Skin of body (tissue), 2 donors: ENCODE results near the gene FOXB1. TPM values are rescaled to one million over a fixed set of nuclear protein-coding genes. Genes with fewer than 3 reads are reported as not detected.

Experiments
- DNase-seq: peaks from one replicate; lab custom pipeline; 2025; lab: John Stamatoyannopoulos, UW
- total RNA-seq: library from RNA; depleted of rRNA; stranded (reverse); fragments of >200 nt; gene quantifications from one replicate; pipeline ENCODE4 v1.2.3, GENCODE V29; 2014

The FOXB1 gene
- total RNA-seq, 1 donor from 2014 or later, result not detected

- DNase-seq, result no peak
Measured at GRCh38 chr15:60017538-60018520, 13.7 kb downstream of the FOXB1 start.

DNA sequence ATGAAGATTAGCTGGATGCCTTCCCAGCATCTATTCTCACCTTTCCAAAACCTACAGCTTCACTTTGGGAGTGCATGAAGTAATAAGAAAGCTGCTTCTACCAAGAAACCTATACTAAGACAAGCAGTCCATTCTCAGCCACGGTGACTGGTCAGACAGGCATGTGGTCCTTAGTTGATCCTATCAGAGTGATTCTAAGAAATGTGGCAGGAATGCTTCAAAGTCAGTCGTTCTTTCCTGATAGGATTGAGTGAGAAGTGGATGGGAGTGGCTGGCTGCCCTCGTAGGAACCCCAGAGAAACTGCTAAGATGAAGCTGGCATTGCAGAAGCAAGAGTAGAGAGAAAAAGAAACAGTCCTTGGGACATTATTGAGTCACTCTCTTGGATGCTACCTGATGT, 16.6 kb downstream of the FOXB1 start:
- DNase-seq, result no peak

- no peak for DNase-seq
Measured at GRCh38 chr15:60021589-60022378, 17.7 kb downstream of the FOXB1 start.

GRCh38 chr15:60022379-60022741, 18.2 kb downstream of the FOXB1 start:
- no peak for DNase-seq

- no peak for DNase-seq
Measured at GRCh38 chr15:60026555-60026954, 22.4 kb downstream of the FOXB1 start.

GRCh38 chr15:60035344-60035743, 31.2 kb downstream of the FOXB1 start:
- no peak for DNase-seq

GRCh38 chr15:60039316-60039715, 35.2 kb downstream of the FOXB1 start:
- no peak for DNase-seq

DNA sequence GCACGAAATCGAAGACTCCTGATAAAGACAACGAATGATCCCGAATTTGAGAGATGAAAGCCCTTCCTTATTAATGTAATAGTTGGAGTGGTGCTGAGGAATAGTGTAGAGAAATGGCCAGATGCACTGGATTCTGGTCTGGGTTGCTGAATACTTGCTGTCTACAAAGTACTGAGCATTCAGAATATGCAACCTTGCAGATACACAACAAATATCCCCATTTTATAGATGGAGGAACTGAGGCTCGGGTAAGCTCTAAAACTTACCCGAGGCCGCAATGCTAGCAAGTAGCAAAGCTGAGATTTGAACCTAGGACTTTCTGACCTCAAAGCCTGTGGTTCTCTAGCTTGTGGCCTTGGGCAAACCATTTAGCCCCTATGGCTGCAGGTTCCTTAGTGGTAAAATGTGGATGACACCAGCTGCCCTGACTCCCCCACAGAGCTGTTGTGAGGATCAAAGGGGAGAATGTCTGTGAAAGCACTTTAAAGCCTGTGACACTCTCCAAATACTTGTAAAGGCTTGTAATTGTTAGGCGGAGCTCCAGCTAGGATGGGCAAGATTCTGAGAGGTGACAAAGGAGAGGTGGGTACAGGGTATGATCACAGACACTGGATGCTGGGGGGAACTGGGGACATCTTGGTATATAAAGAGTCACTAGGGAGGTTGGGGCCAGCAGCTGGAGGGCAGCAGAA, 39.8 kb downstream of the FOXB1 start:
- no peak for DNase-seq

- no peak for DNase-seq
Measured at GRCh38 chr15:60044636-60045270, 40.6 kb downstream of the FOXB1 start.

- DNase-seq, result no peak
Measured at GRCh38 chr15:60047701-60048100, 43.6 kb downstream of the FOXB1 start.

DNA sequence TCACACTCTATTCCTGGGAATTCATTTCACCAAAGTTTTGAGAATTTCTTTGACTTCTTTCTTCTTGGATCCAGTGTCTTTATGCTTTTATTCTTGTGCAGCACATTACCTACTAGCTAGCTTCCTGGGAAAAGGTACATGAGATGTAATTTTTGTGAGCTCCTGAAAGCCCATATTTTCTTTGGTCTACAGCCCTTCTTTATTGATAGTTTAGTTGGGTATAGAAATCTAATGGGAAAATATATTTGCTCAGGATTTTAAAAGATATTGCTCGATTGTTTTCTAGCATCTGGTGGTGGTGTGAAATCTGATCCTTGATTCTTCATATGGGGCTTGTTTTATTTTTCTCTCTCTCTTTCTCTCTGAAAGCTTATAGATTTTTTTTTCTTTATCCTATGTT, 45.8 kb downstream of the FOXB1 start:
- no peak for DNase-seq

GRCh38 chr15:60052796-60053195, 48.7 kb downstream of the FOXB1 start:
- DNase-seq, result no peak

- DNase-seq, result no peak
Measured at GRCh38 chr15:60054472-60054871, 50.4 kb downstream of the FOXB1 start.
